HG02642 (cell line): ENCODE measurements around the gene ANLN.
"Not testable (repeated sequence)": the region's sequence is repeated elsewhere in the genome, so short reads cannot be mapped to it uniquely, and the experiment has no call there.

ENCODE experiments used
- ATAC-seq: cut with Tn5 transposase; IDR thresholded peaks from one replicate; pipeline ENCODE4 v1.9.1; 2021; ENCODE audit warnings: mild to moderate bottlenecking; ENCODE audit not compliant: unreplicated experiment, poor library complexity

ANLN gene

DNA sequence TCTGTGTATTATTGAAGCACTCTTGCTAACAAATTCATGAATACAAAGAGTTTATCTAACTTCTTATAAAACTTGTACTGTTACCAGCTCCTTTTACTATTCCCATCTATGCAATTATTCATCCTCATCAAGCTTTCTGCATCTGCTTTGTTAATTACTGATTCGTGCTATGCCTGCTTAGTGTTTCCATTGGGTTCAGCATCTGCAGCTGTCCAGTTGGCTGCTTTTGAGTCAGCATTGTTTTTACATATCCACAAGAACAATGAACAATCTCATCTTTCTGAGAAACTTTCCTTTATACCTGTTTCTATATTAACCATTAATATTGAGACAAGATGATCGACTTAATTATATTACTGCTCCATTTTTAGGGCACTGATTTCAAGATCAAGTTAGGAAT, 19.6 kb upstream of the ANLN start:
- no peak for ATAC-seq

DNA sequence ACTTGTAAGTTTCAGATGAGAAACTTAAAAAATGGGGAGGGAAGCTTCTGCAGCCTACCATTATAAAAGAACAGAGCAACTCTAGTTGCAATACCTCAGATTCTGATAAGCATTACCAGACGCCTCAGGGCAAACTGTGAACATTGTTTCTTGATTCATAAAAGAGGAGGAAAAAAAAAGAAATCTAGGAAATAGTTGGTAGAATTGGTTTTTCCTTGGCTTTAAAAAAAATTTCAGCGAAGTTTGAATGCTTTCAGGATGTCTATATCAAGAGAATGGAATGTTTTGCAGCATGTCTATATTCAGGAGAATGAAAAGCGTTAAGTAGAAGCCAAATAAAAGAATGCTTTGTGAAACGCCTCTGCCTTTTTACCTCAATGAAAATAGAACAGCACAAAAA, 17.5 kb upstream of the ANLN start:
- ATAC-seq = no peak

DNA sequence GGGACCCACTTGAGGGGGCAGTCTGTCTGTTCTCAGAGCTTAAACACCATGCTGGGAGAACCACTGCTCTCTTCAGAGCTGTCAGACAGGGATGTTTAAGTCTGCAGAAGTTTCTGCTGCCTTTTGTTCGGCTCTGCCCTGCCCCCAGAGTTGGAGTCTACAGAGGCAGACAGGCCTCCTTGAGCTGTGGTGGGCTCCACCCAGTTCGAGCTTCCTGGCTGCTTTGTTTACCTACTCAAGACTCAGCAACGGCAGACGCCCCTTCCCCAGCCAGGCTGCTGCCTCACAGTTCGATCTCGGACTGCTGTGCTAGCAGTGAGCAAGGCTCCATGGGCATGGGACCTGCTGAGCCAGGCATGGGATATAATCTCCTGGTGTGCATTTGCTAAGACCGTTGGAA, 11.1 kb upstream of the ANLN start:
- ATAC-seq = not testable (repeated sequence)

- ATAC-seq = no peak
Observed at GRCh38 chr7:36379831-36380504, 9.7 kb upstream of the ANLN start.

- no peak for ATAC-seq
Observed at GRCh38 chr7:36381056-36381455, 8.6 kb upstream of the ANLN start.

DNA sequence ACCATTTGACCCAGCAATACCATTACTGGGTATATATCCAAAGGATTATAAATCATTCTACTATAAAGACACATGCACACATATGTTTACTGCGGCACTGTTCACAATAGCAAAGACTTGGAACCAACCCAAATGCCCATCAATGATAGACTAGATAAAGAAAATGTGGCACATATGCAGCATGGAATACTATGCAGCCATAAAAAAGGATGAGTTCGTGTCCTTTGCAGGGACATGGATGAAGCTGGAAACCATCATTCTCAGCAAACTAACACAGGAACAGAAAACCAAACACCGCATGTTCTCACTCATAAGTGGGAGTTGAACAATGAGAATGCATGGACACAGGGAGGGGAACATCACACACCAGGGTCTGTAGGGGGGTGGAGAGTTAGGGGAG, 6.4 kb upstream of the ANLN start:
- ATAC-seq = not testable (repeated sequence)

- ATAC-seq = not testable (repeated sequence)
Observed at GRCh38 chr7:36385646-36386045, 4.0 kb upstream of the ANLN start.

GRCh38 chr7:36387435-36388231, 2.0 kb upstream of the ANLN start:
- no peak for ATAC-seq

DNA sequence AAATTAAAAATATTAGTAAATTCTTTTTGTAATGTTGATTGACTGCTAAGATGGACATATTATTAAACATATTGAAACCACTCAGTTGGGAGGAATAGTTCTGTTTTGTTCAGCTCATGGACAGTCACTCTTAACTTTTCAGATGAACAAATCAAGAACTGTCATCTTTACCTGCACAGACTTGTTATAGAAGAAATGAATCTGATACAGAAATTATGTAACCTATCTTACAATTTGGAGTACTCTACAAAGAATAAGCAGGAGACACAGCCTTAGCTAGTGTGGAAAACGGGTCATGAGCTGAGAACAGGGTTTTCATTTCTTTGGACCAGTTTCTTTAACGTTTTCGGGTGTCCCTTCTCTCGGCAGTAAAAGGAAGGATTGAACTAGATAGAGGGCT, 1.2 kb upstream of the ANLN start:
- ATAC-seq = no peak

GRCh38 chr7:36390199-36391090, 783 bp downstream of the ANLN start:
- ATAC-seq = peak; percentile 29

DNA sequence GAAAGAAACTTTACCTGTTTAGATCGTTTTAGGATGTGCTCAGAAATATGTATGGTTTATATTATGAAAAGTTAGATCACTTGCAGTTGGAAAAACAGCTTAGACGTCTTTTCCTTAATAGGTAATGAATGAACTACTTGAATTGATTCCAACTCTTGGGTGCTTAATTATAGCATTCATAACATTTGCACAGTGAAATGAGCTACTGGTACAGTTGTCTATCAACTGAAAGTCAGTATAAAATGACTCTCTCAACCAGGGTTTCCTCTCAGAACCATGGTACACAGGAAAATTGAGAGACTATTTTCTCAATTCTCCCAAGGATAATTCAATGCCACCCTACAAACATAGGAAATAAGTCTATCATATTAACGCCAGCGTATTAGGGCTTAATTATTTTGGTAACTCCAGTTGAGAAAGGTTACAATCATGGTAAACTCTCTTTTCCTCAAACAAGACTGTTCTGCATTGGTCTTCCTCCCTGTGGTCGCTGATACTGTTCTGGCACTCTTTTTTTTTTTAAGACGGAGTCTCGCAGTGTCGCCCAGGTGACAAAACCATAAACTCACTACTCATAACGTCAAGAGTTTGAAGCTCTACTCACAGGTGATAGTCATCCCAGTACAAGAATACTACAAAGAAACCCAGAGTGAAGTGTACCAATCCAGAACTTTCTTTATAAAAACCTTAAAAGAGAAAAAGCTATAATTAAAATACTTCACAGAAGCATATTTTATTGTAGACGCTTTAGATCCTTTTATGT, 2.0 kb downstream of the ANLN start:
- ATAC-seq = peak; percentile 36

GRCh38 chr7:36393826-36394225, 4.2 kb downstream of the ANLN start:
- ATAC-seq = no peak

DNA sequence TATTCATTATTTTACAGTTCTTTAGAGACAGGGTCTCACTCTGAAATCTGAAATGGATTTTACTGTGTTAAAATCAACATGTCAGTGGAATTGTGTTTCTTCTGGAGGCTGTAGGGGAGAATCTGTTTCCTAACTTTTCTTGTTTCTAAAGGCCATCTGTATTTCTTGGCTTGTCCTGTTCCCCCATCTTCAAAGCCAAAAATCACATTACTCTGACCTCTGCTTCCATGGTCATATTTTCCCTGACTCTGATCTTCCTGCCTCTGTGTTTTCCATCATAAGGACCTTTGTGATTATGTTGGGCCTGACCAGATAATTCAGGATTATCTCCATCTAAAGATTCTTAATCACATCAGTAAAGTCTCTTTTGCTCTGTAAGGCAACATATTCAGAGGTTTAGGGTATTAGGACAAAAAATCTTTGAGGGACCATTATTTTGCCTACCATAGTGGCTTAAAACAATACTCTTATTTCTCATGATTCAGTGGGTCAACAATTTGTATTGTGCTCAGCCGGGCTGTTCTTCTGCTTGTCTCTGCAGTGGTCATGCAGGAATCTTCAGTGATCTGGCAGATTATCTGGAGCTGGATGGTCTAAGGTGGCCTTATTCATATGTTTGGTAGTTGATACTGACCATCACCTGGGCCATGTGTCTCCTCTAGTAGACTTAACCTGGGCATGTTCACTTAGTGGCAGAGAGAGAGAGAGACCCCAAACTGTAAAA, 5.7 kb downstream of the ANLN start:
- no peak for ATAC-seq

GRCh38 chr7:36396150-36396549, 6.5 kb downstream of the ANLN start:
- ATAC-seq = no peak

GRCh38 chr7:36400036-36400435, 10.4 kb downstream of the ANLN start:
- no peak for ATAC-seq

GRCh38 chr7:36400606-36401005, 10.9 kb downstream of the ANLN start:
- ATAC-seq = no peak

DNA sequence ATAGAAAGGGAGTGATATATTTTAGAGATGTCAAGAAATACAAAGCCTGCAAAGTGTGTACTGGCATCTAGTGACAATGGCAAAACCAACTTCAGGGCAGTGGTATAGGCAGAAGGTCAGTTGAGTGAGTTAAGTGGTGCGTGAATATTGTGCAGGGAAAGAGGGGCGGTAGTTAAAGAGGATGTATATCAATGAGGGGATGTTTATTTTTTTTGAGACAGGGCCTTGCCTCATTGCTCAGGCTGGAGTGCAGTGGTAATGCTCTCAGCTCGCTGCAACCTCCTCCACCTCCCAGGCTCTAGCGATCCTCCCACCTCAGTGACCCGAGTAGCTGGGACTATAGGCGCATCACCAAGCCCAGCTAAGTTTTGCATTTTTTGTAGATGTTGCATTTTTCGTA, 13.8 kb downstream of the ANLN start:
- ATAC-seq = no peak

DNA sequence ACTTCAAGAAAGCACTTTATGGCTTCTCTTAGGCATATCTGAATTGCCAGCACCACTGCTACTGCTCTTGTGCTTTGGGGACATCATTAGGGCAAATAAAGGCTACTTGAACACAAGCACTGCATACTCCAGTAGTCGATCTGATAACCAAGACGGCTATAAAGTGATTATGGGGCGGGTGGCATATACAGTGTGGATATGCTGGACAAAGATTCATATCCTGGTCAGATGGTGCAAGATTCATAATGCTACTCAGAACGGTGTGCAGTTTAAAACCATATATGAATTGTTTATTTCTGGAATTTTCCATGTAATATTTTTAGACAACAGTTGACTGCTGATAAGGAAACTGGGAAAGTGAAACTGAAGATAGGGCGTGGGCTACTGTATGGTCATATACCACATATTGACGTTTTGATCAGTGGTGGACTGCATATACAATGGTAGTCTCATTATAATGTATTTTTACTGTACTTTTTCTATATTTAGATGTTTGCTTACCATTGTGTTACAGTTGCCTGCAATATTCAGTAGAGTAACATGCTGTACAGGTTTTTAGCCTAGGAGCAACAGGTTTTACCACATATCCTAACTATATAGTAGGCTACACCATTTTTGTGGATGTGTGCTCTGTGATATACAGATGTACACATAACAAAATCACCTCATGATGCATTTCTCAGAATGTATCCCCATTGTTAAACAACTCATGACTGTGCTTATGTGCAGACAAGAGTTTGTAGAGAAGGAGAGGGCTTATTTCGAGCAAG, 15.2 kb downstream of the ANLN start:
- no peak for ATAC-seq

DNA sequence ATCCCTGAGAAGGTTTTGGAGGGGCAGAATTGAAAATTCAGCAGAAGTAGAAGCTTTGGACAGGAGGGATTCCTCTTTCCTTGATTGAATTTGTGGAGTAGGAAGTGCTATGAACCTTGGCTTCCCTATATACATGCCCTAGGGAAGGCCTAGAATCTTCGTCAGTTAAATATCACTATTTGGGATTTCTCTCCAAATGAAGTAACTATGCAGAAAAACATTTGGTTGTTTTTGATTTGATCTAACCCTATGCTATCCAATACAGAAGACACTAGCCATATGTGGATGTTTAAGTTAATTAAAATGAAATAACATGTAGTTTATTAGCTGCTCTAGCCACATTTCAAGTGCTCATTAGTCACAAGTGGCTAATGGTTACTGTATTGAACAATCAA, 15.7 kb downstream of the ANLN start:
- ATAC-seq = no peak
